ENCODE data around the gene TNPO1.

DNA sequence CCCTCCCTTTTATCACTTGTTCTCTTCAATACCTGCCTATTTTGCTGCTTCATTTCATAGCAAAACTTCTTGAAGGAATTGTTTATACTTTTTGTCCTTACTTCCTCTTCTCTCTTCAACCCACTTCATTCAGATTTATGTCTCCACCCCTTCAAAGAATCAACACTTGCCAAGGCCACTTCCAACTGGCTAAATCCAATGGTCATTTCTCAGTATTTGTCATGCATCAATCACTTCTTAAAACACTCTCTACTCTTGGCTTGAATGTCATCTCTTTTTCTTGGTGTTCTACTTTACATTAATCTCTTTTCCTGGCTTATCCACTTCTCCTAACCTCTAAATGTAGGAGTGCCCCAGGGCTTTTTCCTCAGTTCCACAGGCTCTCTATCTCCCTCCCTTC is 131.0 kb downstream of the TNPO1 start:
- TF ChIP-seq YY1 (tag by site-specific recombination; IDR thresholded peaks at IDR 0.05): no peak
- no peak for TF ChIP-seq ZNF555 (tag by site-specific recombination; conservative IDR thresholded peaks at IDR 0.05)
- TF ChIP-seq, protein P1, sequence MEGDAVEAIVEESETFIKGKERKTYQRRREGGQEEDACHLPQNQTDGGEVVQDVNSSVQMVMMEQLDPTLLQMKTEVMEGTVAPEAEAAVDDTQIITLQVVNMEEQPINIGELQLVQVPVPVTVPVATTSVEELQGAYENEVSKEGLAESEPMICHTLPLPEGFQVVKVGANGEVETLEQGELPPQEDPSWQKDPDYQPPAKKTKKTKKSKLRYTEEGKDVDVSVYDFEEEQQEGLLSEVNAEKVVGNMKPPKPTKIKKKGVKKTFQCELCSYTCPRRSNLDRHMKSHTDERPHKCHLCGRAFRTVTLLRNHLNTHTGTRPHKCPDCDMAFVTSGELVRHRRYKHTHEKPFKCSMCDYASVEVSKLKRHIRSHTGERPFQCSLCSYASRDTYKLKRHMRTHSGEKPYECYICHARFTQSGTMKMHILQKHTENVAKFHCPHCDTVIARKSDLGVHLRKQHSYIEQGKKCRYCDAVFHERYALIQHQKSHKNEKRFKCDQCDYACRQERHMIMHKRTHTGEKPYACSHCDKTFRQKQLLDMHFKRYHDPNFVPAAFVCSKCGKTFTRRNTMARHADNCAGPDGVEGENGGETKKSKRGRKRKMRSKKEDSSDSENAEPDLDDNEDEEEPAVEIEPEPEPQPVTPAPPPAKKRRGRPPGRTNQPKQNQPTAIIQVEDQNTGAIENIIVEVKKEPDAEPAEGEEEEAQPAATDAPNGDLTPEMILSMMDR (tag by site-specific recombination; IDR thresholded peaks at IDR 0.05): no peak
- TF ChIP-seq, protein P2, sequence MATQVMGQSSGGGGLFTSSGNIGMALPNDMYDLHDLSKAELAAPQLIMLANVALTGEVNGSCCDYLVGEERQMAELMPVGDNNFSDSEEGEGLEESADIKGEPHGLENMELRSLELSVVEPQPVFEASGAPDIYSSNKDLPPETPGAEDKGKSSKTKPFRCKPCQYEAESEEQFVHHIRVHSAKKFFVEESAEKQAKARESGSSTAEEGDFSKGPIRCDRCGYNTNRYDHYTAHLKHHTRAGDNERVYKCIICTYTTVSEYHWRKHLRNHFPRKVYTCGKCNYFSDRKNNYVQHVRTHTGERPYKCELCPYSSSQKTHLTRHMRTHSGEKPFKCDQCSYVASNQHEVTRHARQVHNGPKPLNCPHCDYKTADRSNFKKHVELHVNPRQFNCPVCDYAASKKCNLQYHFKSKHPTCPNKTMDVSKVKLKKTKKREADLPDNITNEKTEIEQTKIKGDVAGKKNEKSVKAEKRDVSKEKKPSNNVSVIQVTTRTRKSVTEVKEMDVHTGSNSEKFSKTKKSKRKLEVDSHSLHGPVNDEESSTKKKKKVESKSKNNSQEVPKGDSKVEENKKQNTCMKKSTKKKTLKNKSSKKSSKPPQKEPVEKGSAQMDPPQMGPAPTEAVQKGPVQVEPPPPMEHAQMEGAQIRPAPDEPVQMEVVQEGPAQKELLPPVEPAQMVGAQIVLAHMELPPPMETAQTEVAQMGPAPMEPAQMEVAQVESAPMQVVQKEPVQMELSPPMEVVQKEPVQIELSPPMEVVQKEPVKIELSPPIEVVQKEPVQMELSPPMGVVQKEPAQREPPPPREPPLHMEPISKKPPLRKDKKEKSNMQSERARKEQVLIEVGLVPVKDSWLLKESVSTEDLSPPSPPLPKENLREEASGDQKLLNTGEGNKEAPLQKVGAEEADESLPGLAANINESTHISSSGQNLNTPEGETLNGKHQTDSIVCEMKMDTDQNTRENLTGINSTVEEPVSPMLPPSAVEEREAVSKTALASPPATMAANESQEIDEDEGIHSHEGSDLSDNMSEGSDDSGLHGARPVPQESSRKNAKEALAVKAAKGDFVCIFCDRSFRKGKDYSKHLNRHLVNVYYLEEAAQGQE (tag by site-specific recombination; IDR thresholded peaks at IDR 0.05): no peak
